Gastroesophageal sphincter (tissue), 4 donors: ENCODE results near the gene SEPTIN1. TPM values are rescaled to one million over a fixed set of nuclear protein-coding genes. Genes with fewer than 3 reads are reported as not detected.

ENCODE experiments used
- ATAC-seq: fragments of 150-250 bp; one replicate; pipeline ENCODE4 v1.9.1; 2016; ENCODE audit warnings: mild to moderate bottlenecking, moderate library complexity
- H3K27ac ChIP-seq, 4 donors: fragments of 200-600 bp; sonication (generic) in 3 of 4; 1 replicate in 3 of 4; 2 replicates in 1 of 4; pipeline ENCODE4 v1.5.1; 2016 to 2019
- H3K27me3 ChIP-seq: fragments of 200-600 bp; sonication (generic); one replicate; pipeline ENCODE4 v1.5.1; 2019
- H3K36me3 ChIP-seq, 2 donors: fragments of 200-600 bp; sonication (generic); one replicate each; pipeline ENCODE4 v1.5.1; 2019; ENCODE audit warnings: control low read depth in 1 of 2
- H3K4me1 ChIP-seq, 3 donors: fragments of 200-600 bp; sonication (generic); 1 replicate in 2 of 3; 2 replicates in 1 of 3; pipeline ENCODE4 v1.5.1; 2016 to 2019; ENCODE audit warnings: control low read depth in 2 of 3
- H3K4me3 ChIP-seq, 2 donors: fragments of 200-600 bp; sonication (generic); one replicate each; pipeline ENCODE4 v1.5.1; 2019; ENCODE audit warnings: mild to moderate bottlenecking in 1 of 2, moderate library complexity in 1 of 2
- H3K9me3 ChIP-seq, 3 donors: fragments of 200-600 bp; sonication (generic); one replicate each; pipeline ENCODE4 v1.5.1; 2017 to 2019; ENCODE audit warnings: control low read depth in 2 of 3
- EP300 ChIP-seq: sonication (generic); formaldehyde crosslinking; IDR thresholded peaks from one replicate; pipeline ENCODE4 v1.6.1; 2017; ENCODE audit warnings: antibody characterized with exemption, mild to moderate bottlenecking
- POLR2A ChIP-seq, 2 donors: fragments of 450-650 bp; IDR thresholded peaks; one replicate each; pipeline ENCODE4 v1.6.1; 2017; ENCODE audit warnings: antibody characterized with exemption in 2 of 2, mild to moderate bottlenecking in 2 of 2, moderate library complexity in 1 of 2
- POLR2AphosphoS5 ChIP-seq: sonication (generic); formaldehyde crosslinking; IDR thresholded peaks from one replicate; pipeline ENCODE4 v1.6.1; 2017; ENCODE audit warnings: antibody characterized with exemption
- WGBS, 2 donors: methylation state at CpG; one replicate each; pipeline ENCODE4 v1.1.5; 2018; ENCODE audit warnings: low coverage in 1 of 2; 5-methylcytosine and 5-hydroxymethylcytosine counted together
- total RNA-seq, 4 donors: library from RNA; depleted of rRNA; stranded (reverse); fragments of >200 nt; gene quantifications; one replicate each; pipeline ENCODE4 v1.1.0, GENCODE V29; 2016
- TF ChIP-seq, protein P1 (sequence below), 4 experiments: fragments of 200-600 bp in 2 of 4; fragments of 450-650 bp in 2 of 4; sonication (generic) in 1 of 4; IDR thresholded peaks; one replicate each; pipeline ENCODE4 v1.5.1; 2017 to 2019; ENCODE audit warnings: antibody characterized with exemption in 4 of 4, mild to moderate bottlenecking in 2 of 4, moderate library complexity in 2 of 4

Gene SEPTIN1
- total RNA-seq, 4 donors from 2014 or later: 0.59 to 2.2 (median 1.2) TPM

- no peak for ATAC-seq
- H3K27ac ChIP-seq: peak overlapping the region in 1 of 4 donors; percentile 85
- peaks cover 2 to 28% (median 14%) of the 10 kb centered on the region in 3 donors for H3K4me1 ChIP-seq
- no peak for TF ChIP-seq POLR2A (IDR thresholded peaks at IDR 0.05)
- no peak for TF ChIP-seq POLR2AphosphoS5
- TF ChIP-seq, protein P1, sequence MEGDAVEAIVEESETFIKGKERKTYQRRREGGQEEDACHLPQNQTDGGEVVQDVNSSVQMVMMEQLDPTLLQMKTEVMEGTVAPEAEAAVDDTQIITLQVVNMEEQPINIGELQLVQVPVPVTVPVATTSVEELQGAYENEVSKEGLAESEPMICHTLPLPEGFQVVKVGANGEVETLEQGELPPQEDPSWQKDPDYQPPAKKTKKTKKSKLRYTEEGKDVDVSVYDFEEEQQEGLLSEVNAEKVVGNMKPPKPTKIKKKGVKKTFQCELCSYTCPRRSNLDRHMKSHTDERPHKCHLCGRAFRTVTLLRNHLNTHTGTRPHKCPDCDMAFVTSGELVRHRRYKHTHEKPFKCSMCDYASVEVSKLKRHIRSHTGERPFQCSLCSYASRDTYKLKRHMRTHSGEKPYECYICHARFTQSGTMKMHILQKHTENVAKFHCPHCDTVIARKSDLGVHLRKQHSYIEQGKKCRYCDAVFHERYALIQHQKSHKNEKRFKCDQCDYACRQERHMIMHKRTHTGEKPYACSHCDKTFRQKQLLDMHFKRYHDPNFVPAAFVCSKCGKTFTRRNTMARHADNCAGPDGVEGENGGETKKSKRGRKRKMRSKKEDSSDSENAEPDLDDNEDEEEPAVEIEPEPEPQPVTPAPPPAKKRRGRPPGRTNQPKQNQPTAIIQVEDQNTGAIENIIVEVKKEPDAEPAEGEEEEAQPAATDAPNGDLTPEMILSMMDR (IDR thresholded peaks at IDR 0.05): no peak
- no peak for TF ChIP-seq EP300
- H3K36me3 ChIP-seq: peaks cover 0 to 38% of the 10 kb centered on the region in 2 donors
- WGBS, 2 donors: 77 to 84% methylated on average over 4 of the region's 4 CpGs
- H3K9me3 ChIP-seq: no peaks in the 10 kb centered on the region
- H3K27me3 ChIP-seq: no peaks in the 10 kb centered on the region
- H3K4me3 ChIP-seq: no peak overlapping the region
Measured at GRCh38 chr16:30428055-30428454, 45.7 kb upstream of the SEPTIN1 start.

GRCh38 chr16:30421010-30421409 is 38.6 kb upstream of the SEPTIN1 start:
- Histone ChIP-seq H3K4me3 (no peak overlapping the region), H3K4me1 (peaks cover 0 to 23% (median 3%) of the 10 kb centered on the region in 3 donors), H3K27ac (no peak overlapping the region), H3K9me3 (no peaks in the 10 kb centered on the region), H3K36me3 (peaks cover 0 to 47% of the 10 kb centered on the region in 2 donors), H3K27me3 (no peaks in the 10 kb centered on the region)
- TF ChIP-seq POLR2A (IDR thresholded peaks at IDR 0.05) (no peak), EP300 (no peak), POLR2AphosphoS5 (no peak)
- TF ChIP-seq, protein P1 (IDR thresholded peaks at IDR 0.05): no peak
- 65 to 92% methylated on average over 4 to 5 of the region's 5 CpGs for WGBS, 2 donors
- no peak for ATAC-seq

- H3K4me1 ChIP-seq: peaks cover 0 to 23% (median 3%) of the 10 kb centered on the region in 3 donors
- H3K4me3 ChIP-seq: peak overlapping the region; percentile 24 to 69
- peak overlapping the region; percentile 19 to 93 (median 88) for H3K27ac ChIP-seq
- peaks cover 0 to 39% of the 10 kb centered on the region in 2 donors for H3K36me3 ChIP-seq
- TF ChIP-seq EP300: no peak
- TF ChIP-seq, protein P1 (IDR thresholded peaks at IDR 0.05): no peak
- no peak for TF ChIP-seq POLR2A (IDR thresholded peaks at IDR 0.05)
- no peak for TF ChIP-seq POLR2AphosphoS5
- H3K27me3 ChIP-seq: no peaks in the 10 kb centered on the region
- ATAC-seq: no peak
- no peaks in the 10 kb centered on the region for H3K9me3 ChIP-seq
- WGBS, 2 donors: 60 to 85% methylated on average over 2 to 12 of the region's 31 CpGs
Measured at GRCh38 chr16:30418350-30419181, 36.2 kb upstream of the SEPTIN1 start.

DNA sequence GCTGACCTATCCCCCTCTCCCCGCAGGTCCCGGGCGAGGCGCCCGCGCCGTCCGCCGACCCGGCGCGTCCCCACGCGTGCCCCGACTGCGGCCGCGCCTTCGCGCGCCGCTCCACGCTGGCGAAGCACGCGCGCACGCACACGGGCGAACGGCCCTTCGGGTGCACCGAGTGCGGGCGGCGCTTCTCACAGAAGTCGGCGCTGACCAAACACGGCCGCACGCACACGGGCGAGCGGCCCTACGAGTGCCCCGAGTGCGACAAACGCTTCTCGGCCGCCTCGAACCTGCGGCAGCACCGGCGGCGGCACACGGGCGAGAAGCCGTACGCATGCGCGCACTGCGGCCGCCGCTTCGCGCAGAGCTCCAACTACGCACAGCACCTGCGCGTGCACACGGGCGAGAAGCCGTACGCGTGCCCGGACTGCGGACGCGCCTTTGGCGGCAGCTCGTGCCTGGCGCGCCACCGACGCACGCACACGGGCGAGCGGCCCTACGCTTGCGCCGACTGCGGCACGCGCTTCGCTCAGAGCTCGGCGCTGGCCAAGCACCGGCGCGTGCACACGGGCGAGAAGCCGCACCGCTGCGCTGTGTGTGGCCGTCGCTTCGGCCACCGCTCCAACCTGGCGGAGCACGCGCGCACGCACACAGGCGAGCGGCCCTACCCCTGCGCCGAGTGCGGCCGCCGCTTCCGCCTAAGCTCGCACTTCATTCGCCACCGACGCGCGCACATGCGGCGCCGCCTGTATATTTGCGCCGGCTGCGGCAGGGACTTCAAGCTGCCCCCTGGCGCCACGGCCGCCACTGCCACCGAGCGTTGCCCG is 35.4 kb upstream of the SEPTIN1 start:
- Histone ChIP-seq H3K36me3 (peaks cover 0 to 33% of the 10 kb centered on the region in 2 donors), H3K4me3 (peak overlapping the region; percentile 24 to 69), H3K27me3 (no peaks in the 10 kb centered on the region), H3K27ac (peak overlapping the region; percentile 19 to 93 (median 88)), H3K4me1 (peaks cover 0 to 23% (median 3%) of the 10 kb centered on the region in 3 donors), H3K9me3 (no peaks in the 10 kb centered on the region)
- peak; percentile 96 for ATAC-seq
- TF ChIP-seq POLR2AphosphoS5 (peak; percentile 64), POLR2A (IDR thresholded peaks at IDR 0.05) (peak in 1 of 2 donors; percentile 33), EP300 (no peak)
- TF ChIP-seq, protein P1 (IDR thresholded peaks at IDR 0.05): peak in 3 of 4 experiments; percentile 22 to 52 (median 26)
- no CpG with 5 or more reads among the region's 140 CpGs for WGBS, 2 donors
